Measurements from ENCODE around the gene C5.
"Not testable (repeated sequence)": the region's sequence is repeated elsewhere in the genome, so short reads cannot be mapped to it uniquely, and the experiment has no call there.

Gene C5

GRCh38 chr9:120978987-120979386 lies 71.1 kb downstream of the C5 start:
- DNase-seq (ENCODE audit: low read depth), result no peak

- no peak for DNase-seq (ENCODE audit: low read depth)
Observed at GRCh38 chr9:120977321-120977720, 72.8 kb downstream of the C5 start.

- DNase-seq (ENCODE audit: low read depth), result no peak
Observed at GRCh38 chr9:120974921-120975320, 75.2 kb downstream of the C5 start.

- no peak for DNase-seq (ENCODE audit: low read depth)
Observed at GRCh38 chr9:120974181-120974580, 75.9 kb downstream of the C5 start.

- DNase-seq (ENCODE audit: low read depth), result no peak
Observed at GRCh38 chr9:120971938-120972337, 78.1 kb downstream of the C5 start.

GRCh38 chr9:120971471-120971870 lies 78.6 kb downstream of the C5 start:
- not testable (repeated sequence) for DNase-seq (ENCODE audit: low read depth)

- DNase-seq (ENCODE audit: low read depth), result no peak
Observed at GRCh38 chr9:120970244-120970643, 79.8 kb downstream of the C5 start.

- DNase-seq (ENCODE audit: low read depth), result no peak
Observed at GRCh38 chr9:120966013-120966369, 84.1 kb downstream of the C5 start.

- DNase-seq (ENCODE audit: low read depth), result no peak
Observed at GRCh38 chr9:120965344-120966012, 84.6 kb downstream of the C5 start.

GRCh38 chr9:120961936-120962335 lies 88.1 kb downstream of the C5 start:
- no peak for DNase-seq (ENCODE audit: low read depth)

GRCh38 chr9:120960001-120960400 lies 90.1 kb downstream of the C5 start:
- no peak for DNase-seq (ENCODE audit: low read depth)

- no peak for DNase-seq (ENCODE audit: low read depth)
Observed at GRCh38 chr9:120956862-120957261, 93.2 kb downstream of the C5 start.

GRCh38 chr9:120951960-120952618 lies 98.0 kb downstream of the C5 start:
- DNase-seq (ENCODE audit: low read depth), result no peak

- DNase-seq (ENCODE audit: low read depth), result no peak
Observed at GRCh38 chr9:120950421-120951388, 99.4 kb downstream of the C5 start.

- DNase-seq (ENCODE audit: low read depth), result no peak
Observed at GRCh38 chr9:120949290-120949689, 100.8 kb downstream of the C5 start.

GRCh38 chr9:120948824-120949223 lies 101.3 kb downstream of the C5 start:
- no peak for DNase-seq (ENCODE audit: low read depth)

- DNase-seq (ENCODE audit: low read depth), result no peak
Observed at GRCh38 chr9:120947222-120947621, 102.9 kb downstream of the C5 start.

GRCh38 chr9:120946259-120946658 lies 103.8 kb downstream of the C5 start:
- DNase-seq (ENCODE audit: low read depth), result no peak

GRCh38 chr9:120944948-120945347 lies 105.1 kb downstream of the C5 start:
- no peak for DNase-seq (ENCODE audit: low read depth)

- DNase-seq (ENCODE audit: low read depth), result no peak
Observed at GRCh38 chr9:120944434-120944843, 105.6 kb downstream of the C5 start.

- DNase-seq (ENCODE audit: low read depth), result no peak
Observed at GRCh38 chr9:120942186-120943001, 107.7 kb downstream of the C5 start.
